NCI-H748 treated with DMSO at 0.1 percent for 48 hours (cell line): ENCODE results near the gene TNK1.

Experiments used
- DNase-seq: peaks from one replicate; lab custom pipeline; 2025; lab: John Stamatoyannopoulos, UW

TNK1 gene

DNA sequence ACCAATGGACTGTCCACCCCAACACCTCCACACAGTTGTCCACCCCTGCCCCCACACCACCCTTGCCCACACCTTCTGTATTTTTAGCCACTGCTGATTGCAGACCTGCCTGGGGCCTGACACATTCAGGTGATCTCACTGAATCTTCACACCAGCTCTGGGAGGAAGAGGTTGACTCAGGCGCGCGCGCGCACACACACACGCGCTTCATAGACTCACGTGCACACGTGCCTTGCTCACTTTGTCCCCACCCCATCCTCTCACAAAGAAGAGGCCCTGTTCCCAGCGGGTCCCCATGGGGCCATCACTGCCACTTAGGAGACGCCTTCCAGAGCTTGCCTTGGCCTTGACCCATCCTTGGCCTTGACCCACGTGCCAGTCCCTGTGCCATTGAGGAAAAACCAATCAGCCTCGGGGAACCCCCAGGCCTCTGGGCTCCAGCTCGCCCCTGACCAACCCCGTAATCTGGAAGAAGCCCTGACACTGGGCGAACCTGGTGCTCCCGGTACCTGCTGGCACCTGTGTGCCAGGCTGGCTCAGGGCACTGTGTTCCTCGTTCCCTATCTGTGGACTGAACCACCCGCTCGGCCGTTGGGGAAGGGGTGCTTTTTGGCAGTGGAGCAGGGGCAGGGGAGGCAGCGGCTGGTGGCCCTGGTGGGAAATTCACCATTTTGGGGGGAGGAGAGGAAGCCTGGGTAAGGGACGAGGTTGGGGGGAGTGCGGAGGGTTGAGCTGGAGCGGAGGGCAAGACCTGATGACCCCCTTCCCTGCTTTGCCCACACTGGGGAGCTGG, 29.9 kb downstream of the TNK1 start:
- no peak for DNase-seq

DNA sequence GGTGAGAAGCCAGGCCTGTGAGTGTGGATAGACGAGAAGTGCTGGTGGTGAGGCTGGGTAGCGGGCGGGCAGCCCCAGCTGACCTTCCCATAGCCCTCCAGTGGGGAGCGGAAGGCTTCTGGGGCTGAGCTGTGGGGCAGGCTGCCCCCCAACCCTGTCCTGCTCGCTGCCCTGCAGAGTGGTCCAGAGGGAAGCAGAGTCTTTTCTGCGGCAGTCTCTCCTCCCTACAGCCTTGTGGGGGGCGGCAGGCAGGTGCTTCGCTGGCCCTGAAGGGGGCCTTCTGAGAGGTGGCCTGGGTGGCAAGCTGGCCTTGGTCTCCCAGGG, 30.5 kb downstream of the TNK1 start:
- DNase-seq, result no peak

DNA sequence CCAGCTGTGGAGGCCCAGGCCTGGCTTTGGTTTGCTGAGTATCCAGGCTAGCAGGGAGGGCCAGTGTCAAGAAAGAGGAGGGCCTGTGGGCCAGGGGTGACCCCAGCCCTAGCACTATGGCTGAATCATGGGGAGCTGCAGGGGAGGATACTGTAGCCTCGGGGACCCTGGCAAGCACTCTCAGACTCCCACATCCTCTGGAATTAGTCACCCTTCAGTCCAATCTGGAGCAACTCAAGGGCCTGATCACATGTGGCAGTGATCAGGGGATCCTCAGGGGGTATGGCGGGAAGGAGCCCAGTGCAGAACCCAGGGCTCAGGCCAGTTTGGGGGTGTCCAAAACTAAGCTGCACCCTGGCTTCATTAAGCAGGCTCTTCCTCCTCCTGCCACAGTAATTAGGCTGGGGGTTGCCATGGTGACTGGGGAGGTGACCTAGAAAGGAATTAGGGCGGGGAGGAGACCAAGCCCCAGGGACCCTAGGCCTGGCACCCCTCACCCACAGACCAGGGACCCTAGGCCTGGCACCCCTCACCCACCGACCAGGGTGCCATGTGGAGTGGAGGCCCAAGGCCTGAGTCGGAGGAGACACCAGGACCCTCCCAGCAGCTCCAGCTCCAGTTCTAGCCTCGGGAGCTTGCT, 32.6 kb downstream of the TNK1 start:
- DNase-seq, result no peak

DNA sequence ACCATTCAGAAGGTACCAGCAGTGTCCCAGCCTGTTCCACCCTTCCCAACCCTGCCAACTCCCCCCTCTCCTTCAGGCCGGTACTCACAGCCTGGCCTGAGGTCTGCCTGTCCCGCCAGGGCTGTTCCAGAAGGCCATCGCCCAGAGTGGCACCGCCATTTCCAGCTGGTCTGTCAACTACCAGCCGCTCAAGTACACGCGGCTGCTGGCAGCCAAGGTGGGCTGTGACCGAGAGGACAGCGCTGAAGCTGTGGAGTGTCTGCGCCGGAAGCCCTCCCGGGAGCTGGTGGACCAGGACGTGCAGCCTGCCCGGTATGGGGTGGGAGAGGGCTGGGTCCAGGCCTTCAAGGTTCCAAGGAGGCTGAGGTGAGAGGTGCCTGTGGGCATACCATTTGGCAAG, 33.9 kb downstream of the TNK1 start:
- no peak for DNase-seq

DNA sequence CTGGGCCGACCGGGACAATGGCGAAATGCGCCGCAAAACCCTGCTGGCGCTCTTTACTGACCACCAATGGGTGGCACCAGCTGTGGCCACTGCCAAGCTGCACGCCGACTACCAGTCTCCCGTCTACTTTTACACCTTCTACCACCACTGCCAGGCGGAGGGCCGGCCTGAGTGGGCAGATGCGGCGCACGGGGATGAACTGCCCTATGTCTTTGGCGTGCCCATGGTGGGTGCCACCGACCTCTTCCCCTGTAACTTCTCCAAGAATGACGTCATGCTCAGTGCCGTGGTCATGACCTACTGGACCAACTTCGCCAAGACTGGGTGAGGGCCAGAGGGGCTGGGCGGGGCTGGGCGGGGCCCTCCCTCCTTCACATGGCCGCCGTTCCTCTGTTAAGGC, 34.9 kb downstream of the TNK1 start:
- no peak for DNase-seq

DNA sequence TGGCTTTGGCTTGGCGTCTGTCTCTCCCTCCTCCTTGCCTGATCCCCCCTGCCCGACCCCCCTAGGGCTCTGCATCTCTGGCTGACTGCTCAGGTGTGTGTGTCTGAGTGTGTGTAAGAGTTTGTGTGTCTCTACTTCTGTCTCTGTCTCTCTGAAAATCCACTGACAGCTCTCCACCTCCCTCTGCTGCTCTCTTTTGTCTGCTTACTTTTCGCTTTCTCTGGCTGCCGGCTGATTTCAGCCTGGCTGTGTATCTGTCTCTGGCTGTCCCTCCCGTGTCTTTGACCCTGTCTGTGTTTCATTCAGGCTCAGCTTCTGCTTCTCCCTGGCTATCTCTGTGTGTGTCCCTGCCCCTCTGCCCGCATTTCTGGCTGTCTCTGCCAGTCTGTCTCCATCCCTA, 35.4 kb downstream of the TNK1 start:
- DNase-seq, result no peak

DNA sequence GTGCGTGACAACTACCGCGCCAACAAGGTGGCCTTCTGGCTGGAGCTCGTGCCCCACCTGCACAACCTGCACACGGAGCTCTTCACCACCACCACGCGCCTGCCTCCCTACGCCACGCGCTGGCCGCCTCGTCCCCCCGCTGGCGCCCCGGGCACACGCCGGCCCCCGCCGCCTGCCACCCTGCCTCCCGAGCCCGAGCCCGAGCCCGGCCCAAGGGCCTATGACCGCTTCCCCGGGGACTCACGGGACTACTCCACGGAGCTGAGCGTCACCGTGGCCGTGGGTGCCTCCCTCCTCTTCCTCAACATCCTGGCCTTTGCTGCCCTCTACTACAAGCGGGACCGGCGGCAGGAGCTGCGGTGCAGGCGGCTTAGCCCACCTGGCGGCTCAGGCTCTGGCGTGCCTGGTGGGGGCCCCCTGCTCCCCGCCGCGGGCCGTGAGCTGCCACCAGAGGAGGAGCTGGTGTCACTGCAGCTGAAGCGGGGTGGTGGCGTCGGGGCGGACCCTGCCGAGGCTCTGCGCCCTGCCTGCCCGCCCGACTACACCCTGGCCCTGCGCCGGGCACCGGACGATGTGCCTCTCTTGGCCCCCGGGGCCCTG, 36.3 kb downstream of the TNK1 start:
- no peak for DNase-seq

DNA sequence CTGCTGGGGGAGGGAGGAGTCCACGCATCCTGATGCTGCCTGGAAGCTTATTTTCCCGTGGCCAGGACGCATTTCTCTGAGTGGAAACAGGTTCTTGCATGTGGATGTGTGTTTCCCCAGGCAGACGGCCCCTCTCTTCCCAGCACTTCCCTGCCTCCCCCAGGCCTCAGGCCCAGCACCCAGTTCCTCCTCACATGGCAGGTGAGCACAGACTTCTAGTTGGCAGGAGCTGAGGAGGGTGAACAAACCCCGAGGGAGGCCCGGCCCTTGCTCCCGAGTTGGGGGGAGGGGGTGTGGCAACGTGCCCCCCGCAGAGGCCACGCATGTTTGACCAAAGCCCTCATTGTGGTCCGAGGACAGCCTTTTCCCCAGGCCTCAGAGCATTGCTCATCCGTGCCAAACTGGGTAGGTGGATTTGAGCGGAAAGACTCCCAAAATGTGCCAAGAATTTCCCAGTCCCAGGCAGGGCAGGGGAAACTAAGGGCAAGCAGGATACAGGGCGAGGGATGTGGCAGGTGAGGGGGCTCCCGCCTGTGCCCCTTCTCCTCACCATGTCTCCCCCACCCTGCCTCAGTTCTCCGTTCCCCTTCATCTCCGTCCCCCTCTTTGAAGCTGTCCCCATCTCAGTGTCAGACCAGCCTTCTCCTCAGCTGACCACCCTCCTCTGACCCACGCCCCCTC, 37.7 kb downstream of the TNK1 start:
- no peak for DNase-seq

DNA sequence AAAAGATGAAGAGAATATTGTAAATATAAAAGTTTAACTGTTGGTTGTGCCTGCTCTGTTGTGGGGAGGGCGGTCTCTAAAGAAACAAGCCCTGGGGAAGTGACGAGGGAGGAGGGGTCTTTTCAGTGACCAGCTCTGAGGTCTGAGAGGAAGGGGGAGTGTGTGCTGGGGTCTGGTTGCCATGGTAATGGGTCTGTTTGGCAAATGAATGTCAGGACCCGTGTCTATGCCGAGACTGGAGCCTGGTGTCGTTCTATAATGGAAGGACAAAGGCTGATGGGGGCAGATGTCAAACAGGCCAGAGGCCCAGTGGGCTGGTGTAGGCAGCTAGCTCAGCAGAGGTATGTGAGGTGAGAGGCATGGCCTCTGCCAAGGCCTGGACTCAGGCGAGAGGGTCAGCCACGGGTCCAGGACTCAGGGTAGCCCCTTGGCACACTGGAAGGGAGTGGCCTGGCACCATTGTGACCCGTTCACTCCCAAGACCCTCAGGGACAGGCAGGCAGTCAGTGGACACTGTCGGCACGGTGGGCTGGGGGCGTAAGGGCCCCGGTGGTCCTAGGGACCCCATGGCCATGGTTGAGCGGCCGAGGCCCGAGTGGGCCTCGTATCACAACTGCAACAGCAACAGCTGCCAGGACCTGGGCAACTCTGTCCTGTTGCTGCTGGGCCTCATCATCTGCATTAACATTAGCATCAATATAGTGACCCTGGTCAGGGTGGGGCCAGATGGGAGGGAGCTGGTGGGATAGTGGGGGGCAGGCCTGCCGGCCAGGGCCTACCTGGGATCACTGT, 39.1 kb downstream of the TNK1 start, which contains the start of gene SPEM1:
TSS of gene SPEM1 (plus strand) at position 506 of the 792 bp plus-strand sequence. CDS start at position 567, 61 bp downstream.
- DNase-seq, result no peak

DNA sequence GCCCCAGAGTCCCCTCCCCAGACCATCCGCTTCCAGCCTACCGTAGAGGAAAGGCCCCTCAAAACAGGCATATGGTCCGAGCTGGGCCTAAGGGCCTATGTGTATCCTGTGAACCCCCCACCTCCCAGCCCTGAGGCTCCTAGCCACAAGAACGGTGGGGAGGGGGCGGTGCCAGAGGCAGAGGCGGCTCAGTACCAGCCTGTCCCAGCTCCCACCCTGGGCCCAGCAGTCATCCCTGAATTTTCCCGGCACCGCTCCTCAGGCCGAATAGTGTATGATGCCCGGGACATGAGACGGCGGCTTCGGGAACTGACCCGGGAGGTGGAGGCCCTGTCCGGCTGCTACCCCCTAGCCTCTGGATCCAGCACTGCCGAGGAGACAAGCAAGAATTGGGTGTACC, 40.3 kb downstream of the TNK1 start:
- no peak for DNase-seq

DNA sequence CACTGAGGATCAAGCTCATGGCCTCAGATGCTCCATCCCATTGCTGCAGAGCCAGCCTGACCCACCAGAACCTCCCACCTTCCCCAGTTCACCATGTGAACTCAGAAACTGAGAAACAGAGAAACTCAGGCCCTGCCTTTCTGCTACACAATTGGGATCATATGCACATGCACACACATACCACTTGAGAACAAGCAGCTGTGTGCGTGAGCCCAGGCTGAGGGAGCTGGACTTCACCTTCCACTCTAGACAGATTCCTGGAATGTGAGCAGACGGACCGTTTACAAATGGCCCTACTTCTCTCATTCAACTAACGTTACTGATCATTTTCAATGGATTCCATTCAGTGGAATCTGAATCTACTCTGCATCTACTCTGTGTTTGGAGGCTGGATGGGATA, 42.8 kb downstream of the TNK1 start:
- no peak for DNase-seq

DNA sequence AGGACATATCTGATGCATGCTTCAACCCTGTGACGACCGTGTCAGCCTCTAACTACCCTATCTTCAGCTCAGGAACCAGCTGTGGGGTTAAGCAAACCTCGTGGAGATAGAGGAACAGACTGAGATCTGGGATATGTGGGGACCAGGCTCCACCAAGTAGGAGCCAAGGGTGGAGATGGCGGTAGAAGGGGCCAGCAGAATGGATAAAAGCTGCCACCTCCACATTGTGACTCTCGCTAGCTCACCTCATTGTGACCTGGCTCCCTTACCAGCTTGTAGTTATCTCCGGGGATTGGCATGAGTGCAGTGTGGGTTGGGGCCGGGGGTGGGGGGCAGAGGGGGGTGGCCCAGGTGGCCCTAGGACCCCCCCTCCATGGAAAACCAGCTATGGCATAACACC, 44.4 kb downstream of the TNK1 start, which contains the start of gene SPEM2:
TSS of gene SPEM2 (plus strand) at position 301 of the 400 bp plus-strand sequence. CDS start at position 374, 73 bp downstream.
- no peak for DNase-seq

DNA sequence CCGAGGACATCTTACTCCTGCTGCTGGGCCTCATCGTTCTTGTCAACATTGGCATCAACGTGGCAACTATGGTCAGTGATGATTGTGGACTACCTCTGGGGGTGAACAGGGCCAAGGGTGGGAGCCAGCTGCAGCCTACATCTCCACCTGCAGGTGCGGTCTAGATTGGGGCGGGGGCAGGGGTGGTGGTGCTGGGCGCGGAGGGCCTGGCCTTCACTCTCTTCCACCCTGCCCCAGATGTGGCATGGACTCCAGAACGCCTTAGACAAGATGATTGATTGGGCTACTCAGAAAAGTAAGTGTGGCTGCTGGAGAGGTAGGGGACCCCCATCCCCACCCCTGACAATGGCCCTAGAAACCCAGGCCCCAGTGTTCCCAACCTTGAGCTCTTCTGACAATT, 44.9 kb downstream of the TNK1 start:
- DNase-seq, result no peak

DNA sequence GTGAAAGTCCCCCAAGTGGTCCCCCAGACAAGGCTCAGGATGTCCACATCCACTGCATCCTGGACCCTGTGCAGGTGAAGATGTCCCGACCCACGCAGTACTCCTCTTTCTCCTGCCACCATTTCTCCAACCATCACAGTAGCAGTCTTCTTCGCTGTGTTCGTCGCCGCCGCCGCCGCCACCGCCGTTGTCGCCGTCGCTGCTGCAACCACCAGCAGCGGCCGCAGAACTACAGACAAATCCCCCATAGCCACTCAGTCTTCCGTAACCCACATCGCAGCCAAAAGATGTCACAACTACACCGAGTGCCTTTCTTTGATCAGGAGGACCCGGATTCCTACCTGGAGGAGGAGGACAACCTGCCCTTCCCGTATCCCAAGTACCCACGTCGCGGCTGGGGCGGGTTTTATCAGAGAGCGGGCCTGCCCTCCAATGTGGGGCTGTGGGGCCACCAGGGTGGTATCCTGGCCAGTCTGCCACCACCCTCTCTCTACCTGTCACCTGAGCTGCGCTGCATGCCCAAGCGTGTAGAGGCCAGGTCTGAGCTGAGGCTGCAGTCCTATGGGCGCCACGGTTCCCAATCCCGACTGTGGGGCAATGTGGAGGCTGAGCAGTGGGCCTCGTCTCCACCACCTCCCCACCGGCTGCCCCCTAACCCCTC, 45.4 kb downstream of the TNK1 start:
- DNase-seq, result no peak

DNA sequence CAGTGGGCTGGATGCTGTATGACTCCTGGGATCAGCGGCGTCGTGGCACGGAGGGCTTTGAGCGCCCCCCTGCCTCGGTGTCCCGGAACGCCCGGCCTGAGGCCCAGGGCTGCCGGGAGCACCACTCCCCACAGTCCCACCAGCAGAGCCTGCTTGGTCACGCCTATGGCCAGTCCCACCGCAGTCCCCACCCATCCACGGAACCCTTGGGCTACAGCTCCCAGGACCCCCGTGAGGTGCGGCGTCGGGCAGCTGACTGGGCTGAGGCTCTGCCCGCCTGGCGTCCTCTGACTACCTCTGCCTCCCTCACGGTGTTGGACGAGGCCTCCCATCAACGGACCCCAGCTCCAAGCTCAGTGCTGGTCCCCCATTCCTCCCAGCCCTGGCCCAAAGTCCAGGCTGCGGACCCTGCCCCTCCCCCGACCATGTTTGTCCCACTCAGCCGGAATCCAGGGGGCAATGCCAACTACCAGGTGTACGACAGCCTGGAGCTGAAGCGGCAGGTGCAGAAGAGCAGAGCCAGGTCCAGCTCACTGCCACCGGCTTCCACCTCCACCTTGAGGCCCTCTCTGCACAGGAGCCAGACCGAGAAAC, 46.1 kb downstream of the TNK1 start:
- no peak for DNase-seq

DNA sequence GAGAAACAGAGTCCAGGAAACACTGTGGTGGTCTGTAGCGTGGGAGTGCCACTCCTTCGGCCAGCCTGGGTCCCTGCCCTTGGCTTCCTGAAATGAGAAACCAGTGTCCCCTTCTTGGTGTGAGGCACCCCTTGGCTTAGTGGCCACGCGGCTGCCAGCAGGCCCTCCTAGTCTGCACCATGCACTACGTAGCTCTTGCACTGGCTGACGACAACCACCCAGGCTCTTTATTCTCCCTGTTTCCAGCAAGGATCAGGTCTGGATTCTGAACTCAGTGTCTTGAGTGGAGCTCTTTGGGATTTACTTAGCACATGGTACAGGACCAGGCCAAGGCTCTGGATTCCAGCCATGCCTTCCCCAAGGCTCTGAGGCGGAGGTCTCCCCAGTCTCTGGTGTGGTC, 46.7 kb downstream of the TNK1 start:
- no peak for DNase-seq

DNA sequence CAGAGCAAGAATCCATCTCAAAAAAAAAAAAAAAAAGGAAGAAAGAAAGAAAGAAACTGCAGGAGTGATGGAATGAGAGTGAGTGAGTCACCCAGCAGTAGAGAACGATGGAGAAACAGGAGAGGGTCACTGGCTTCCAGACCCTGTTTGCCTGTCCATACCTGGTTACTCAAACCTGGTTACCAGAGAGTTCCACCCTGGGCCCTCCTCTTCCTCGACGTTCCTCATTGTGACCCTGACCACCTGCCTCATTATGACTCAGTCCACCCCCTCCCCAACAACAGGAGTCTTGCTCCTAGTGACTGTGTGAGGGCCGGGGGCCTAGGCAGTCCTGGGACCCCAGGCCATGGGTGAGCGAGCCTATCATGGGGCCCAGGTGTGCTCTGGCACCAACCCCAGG, 47.7 kb downstream of the TNK1 start, which contains the start of gene SPEM3:
TSS of gene SPEM3 (plus strand) at position 301 of the 400 bp plus-strand sequence. CDS start at position 347, 46 bp downstream.
- no peak for DNase-seq

DNA sequence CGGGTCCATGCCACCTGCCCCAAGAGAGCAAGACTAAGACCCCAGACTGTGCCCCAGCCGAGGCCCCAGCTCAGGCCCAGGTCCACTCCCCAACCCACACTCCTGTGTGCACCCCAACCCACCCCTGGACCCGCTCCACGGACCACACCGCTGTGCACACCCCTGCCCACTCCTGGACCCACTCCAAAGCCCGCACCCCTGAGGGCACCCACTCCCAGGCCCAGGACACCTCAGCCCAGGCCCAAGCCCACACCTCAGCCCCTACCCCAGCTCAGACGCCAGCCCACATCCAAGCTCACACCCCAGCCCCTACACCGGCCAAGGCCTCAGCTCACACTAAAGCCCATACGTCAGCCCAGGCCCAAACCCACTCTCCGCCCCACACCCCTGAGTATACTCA, 48.8 kb downstream of the TNK1 start:
- no peak for DNase-seq

DNA sequence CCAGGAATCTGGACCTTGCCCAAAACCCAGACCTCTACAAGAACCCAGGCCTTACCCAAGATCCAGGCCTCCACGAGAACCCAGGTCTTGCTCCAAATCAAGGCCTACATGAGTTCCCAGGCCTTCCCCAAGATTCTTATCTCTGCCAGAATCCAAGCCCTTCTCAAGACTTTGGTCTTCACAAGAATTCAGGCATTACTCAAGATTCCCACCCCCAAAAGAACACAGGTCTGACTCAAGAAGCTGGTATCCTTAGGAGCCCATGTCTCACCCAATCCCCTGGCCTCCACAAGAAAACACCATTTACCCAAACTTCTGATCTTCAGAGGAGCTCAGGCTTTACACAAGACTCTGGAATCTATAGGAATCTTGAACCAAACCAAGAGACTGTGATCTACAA, 50.3 kb downstream of the TNK1 start:
- no peak for DNase-seq

DNA sequence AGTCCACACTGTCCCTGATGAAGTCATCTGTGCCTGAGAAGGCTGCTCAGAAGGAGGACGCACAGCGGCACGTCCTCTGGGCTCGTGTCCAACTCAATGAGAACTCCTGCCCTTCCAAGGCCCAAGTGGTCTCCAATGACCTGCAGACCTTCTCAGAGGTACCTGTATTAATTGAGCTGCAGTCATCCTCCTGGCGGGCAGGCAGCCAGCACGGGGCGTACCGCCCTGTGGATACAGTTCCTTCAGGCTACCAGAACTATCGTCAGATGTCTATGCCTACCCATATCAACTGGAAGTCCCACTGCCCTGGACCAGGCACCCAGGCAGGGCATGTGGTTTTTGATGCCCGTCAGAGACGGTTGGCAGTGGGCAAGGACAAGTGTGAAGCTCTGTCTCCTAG, 51.4 kb downstream of the TNK1 start:
- DNase-seq, result no peak
